HG02970 (cell line): Measurements from ENCODE around the gene ERAL1.
"Not testable (repeated sequence)": the region's sequence is repeated elsewhere in the genome, so short reads cannot be mapped to it uniquely, and the experiment has no call there.

Experiments
- ATAC-seq: cut with Tn5 transposase; IDR thresholded peaks from one replicate; pipeline ENCODE4 v1.9.1; 2021; ENCODE audit warnings: mild to moderate bottlenecking, moderate library complexity, moderate number of reproducible peaks; ENCODE audit not compliant: unreplicated experiment, low FRiP score

ERAL1 gene

GRCh38 chr17:28896884-28897768 lies 42.3 kb downstream of the ERAL1 start, which contains the start of gene FLOT2:
TSS of gene FLOT2 (minus strand) at chr17:28897733. CDS start at chr17:28897574, 159 bp downstream.
- no peak for ATAC-seq

- ATAC-seq = no peak
Measured at GRCh38 chr17:28897769-28898526, 43.1 kb downstream of the ERAL1 start.

- no peak for ATAC-seq
Measured at GRCh38 chr17:28898527-28898955, 43.7 kb downstream of the ERAL1 start.

GRCh38 chr17:28899212-28899815 lies 44.5 kb downstream of the ERAL1 start:
- ATAC-seq = no peak

- no peak for ATAC-seq
Measured at GRCh38 chr17:28900986-28901726, 46.3 kb downstream of the ERAL1 start.

GRCh38 chr17:28901866-28902818 lies 47.3 kb downstream of the ERAL1 start:
- peak; percentile 39 for ATAC-seq

- peak; percentile 82 for ATAC-seq
Measured at GRCh38 chr17:28902819-28903545, 48.2 kb downstream of the ERAL1 start, which contains the start of gene DHRS13. TSS of gene DHRS13 (minus strand) at chr17:28903079. CDS start at chr17:28902944, 135 bp downstream.

GRCh38 chr17:28903546-28903841 lies 48.7 kb downstream of the ERAL1 start:
- not testable (repeated sequence) for ATAC-seq

GRCh38 chr17:28904800-28905199 lies 50.0 kb downstream of the ERAL1 start:
- no peak for ATAC-seq

GRCh38 chr17:28906276-28906675 lies 51.5 kb downstream of the ERAL1 start:
- ATAC-seq = no peak

GRCh38 chr17:28906706-28907438 lies 52.1 kb downstream of the ERAL1 start:
- ATAC-seq = no peak

- no peak for ATAC-seq
Measured at GRCh38 chr17:28907709-28908475, 53.1 kb downstream of the ERAL1 start.

GRCh38 chr17:28908640-28909167 lies 53.9 kb downstream of the ERAL1 start:
- no peak for ATAC-seq

- no peak for ATAC-seq
Measured at GRCh38 chr17:28910534-28910933, 55.7 kb downstream of the ERAL1 start.
